ENCODE measurements around the gene PRMT5.
"Not testable (repeated sequence)": the region's sequence is repeated elsewhere in the genome, so short reads cannot be mapped to it uniquely, and the experiment has no call there.

Gene PRMT5

GRCh38 chr14:22929961-22930364 lies 787 bp upstream of the PRMT5 start:
- no peak for DNase-seq

GRCh38 chr14:22928237-22929103 lies 706 bp downstream of the PRMT5 start:
- no peak for DNase-seq

GRCh38 chr14:22926316-22926715 lies 2.9 kb downstream of the PRMT5 start:
- no peak for DNase-seq

GRCh38 chr14:22925513-22925912 lies 3.7 kb downstream of the PRMT5 start:
- no peak for DNase-seq

GRCh38 chr14:22923746-22924145 lies 5.4 kb downstream of the PRMT5 start:
- no peak for DNase-seq

GRCh38 chr14:22922294-22922693 lies 6.9 kb downstream of the PRMT5 start:
- no peak for DNase-seq

GRCh38 chr14:22920697-22921096 lies 8.5 kb downstream of the PRMT5 start:
- no peak for DNase-seq

- no peak for DNase-seq
These were observed 9.6 kb downstream of the PRMT5 start for GRCh38 chr14:22919601-22919921.

GRCh38 chr14:22918804-22919600 lies 10.2 kb downstream of the PRMT5 start, which contains the start of gene RBM23:
Gene RBM23, minus strand, starts transcription at chr14:22919149.
- peak; percentile 100 for DNase-seq

- no peak for DNase-seq
These were observed 13.2 kb downstream of the PRMT5 start for GRCh38 chr14:22915886-22916521.

GRCh38 chr14:22914836-22915235 lies 14.3 kb downstream of the PRMT5 start:
- DNase-seq = not testable (repeated sequence)

- DNase-seq = no peak
These were observed 18.3 kb downstream of the PRMT5 start for GRCh38 chr14:22910916-22911315.

- no peak for DNase-seq
These were observed 20.6 kb downstream of the PRMT5 start for GRCh38 chr14:22908601-22909000.

- DNase-seq = no peak
These were observed 21.7 kb downstream of the PRMT5 start for GRCh38 chr14:22907429-22907828.

- no peak for DNase-seq
These were observed 23.1 kb downstream of the PRMT5 start for GRCh38 chr14:22906073-22906472.

GRCh38 chr14:22905627-22906026 lies 23.5 kb downstream of the PRMT5 start:
- no peak for DNase-seq

- DNase-seq = no peak
These were observed 25.5 kb downstream of the PRMT5 start for GRCh38 chr14:22903742-22904087.

- no peak for DNase-seq
These were observed 27.4 kb downstream of the PRMT5 start for GRCh38 chr14:22901799-22902198.

- peak; percentile 22 for DNase-seq
These were observed 28.9 kb downstream of the PRMT5 start for GRCh38 chr14:22900081-22900799.

GRCh38 chr14:22898302-22899090 lies 30.7 kb downstream of the PRMT5 start:
- no peak for DNase-seq

- no peak for DNase-seq
These were observed 31.8 kb downstream of the PRMT5 start for GRCh38 chr14:22897357-22897756.

- DNase-seq = no peak
These were observed 32.4 kb downstream of the PRMT5 start for GRCh38 chr14:22896760-22897159.

Measured in T-helper 9 cell (primary cell).